HG03469 (cell line): ENCODE data around the gene RPS6KA2.

ENCODE experiments used
- ATAC-seq: cut with Tn5 transposase; IDR thresholded peaks from one replicate; pipeline ENCODE4 v1.9.1; 2021; ENCODE audit warnings: mild to moderate bottlenecking, moderate library complexity, moderate number of reproducible peaks; ENCODE audit not compliant: unreplicated experiment

The RPS6KA2 gene

DNA sequence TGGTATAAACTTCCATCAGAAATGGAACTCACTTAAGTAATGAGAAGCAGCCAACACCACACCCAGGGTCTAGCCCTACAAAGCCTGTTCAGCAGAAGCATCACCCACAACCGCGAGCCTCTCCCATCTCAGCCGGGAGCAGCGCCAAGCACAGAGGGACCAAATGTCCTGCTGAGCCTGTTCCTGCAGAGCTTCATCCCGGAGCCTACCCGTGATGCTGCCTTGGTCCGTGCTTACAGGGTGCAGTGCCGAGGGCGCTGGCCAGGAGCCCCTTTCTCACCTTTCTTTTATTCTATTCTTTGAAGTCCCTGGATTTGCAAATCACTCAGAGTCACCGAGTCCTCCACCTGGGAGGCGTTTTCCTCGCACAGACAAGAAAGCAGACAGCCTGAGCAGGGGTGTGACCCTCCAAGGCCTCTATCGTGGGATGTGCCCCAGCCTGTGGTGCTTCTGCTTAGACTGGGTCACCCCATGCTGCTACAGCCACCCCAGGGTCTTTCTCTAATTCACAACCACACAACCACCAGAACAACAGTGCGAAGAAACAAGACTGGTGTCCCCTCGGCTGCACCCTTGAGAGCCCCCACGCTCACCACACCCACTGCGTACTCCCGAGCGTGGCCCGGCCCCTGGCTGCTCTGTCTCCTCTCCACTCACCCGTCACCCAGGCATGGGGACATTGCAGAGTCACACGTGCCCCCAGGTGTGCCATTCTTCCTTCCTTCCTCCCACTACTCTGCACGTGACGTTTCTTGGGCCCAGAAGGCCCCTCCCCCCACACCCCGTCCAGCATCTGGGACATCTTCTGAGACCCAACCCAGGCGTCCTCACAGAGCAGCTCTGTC, 152.1 kb downstream of the RPS6KA2 start:
- ATAC-seq, result no peak

DNA sequence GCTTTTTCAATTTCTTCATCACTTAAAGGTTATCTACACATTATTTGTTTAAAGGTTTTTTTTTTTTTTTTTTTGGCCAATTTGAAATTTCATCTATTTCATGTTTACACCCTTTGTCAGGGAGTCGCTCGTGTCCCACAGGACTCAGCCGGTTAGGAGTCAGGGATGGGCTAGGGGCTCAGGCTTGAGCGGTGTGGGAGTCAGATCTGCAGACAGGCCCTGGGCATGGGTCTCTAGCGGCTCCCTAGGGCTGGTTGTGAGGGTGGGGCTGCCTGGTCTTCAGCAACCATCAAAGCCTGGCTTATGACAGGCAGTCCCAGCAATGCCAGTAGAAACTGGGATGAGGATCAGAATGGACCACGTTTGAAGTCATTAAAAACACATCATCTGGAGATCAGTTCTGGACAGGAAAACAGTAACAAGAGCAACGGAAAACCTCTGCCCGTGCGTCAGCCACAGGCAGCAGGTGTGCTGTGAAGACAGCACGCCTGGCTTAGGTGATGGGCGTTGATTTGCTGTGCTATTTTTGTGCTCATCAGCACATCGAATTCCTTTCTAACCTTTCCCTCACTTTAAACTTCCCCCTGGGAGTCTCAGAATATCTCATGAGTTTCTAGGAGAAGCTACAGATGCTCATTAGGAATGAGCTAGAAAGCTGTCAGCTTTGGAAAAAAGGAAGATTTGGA, 153.0 kb downstream of the RPS6KA2 start:
- ATAC-seq, result no peak

DNA sequence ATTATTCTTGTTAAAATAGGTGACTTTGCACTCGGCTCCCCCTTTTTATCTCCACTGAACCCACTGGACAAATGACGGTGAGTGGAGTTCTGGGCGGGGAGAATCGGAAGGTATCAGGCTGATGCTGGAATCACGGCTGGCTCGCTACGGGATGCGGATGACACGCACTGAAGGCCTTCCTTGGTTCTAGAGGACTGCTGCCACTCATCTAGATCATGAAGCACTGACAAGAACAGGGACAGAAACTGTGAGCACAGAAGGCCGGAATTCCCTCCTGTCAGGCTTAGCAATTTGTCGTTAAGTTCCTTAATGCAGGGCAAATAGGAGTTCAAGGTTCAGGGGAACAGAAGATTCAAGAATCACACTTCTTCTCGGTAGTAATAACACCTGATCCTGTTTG, 154.4 kb downstream of the RPS6KA2 start:
- ATAC-seq, result no peak

- ATAC-seq, result no peak
Measured at GRCh38 chr6:166471797-166472260, 155.2 kb downstream of the RPS6KA2 start.

GRCh38 chr6:166470863-166471410, 156.1 kb downstream of the RPS6KA2 start:
- no peak for ATAC-seq

GRCh38 chr6:166470029-166470862, 156.8 kb downstream of the RPS6KA2 start:
- ATAC-seq, result no peak

- no peak for ATAC-seq
Measured at GRCh38 chr6:166469426-166469961, 157.6 kb downstream of the RPS6KA2 start.

DNA sequence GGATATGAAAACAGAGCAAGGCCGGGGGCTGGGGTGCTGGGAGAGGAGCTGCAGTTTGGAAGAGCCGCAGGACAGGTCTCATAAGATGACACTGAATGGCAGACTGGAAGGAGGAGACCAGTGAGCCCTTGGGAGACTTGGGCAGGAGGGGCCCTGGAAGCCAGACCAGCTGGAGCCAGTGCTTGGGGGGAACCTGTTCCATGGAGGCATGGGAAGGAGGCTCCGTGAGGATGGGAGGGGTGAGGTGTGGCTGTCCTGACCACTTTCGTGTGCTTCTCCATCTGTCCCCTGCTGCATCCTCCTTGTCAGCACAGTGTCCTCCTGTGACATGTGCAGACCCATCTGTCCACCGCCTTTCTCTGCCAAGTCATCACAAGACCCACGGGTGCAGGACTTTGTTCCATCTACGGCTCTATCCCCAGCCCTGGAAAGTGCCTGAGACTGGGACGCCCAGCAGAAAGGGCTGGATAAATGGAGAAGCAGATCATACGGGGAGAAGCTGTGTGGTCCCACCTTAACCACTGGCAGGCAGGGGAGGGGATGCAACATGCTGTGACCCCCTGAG, 159.5 kb downstream of the RPS6KA2 start:
- ATAC-seq, result no peak

DNA sequence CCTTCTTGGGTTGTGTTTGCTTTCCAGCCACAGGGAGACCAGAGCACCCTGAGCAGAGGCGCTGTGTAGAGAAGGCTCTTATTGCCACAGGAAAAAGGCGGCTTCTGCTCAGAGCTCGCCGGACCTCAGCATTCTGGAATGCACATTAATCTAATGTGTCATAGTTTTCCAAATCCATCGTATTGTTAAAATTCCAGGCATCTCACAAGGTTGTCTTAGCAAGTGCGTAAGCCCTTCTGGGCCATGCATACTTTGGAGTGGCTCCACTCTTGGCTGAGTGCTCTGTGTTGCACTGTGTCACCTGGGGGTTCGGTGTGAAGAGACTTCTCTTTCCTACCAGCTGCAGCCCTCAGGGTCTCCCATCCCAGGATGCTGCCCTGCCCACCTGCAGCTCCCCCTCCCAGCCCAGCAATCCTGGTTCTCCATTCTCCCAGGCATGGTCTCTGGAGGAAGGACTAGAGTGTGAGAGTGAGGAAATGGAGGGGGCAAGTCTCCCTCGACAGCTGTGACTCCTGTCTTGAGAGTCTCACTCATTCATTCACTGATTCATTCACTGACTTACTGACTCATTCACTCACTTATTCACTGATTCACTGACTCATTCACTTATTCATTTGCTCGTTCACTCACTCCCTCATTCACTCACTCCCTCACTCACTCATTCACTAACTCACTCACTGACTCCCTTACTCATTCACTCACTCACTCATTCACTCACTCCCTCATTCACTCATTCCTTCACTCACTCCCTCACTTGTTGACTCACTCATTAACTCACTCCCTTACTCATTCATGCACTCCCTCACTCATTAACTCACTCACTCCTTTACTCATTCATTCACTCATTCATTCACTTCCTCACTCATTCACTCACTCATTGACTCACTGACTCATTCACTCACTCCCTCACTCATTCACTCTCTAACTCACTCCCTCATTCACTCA, 160.6 kb downstream of the RPS6KA2 start:
- no peak for ATAC-seq

GRCh38 chr6:166465671-166466087, 161.4 kb downstream of the RPS6KA2 start:
- no peak for ATAC-seq

DNA sequence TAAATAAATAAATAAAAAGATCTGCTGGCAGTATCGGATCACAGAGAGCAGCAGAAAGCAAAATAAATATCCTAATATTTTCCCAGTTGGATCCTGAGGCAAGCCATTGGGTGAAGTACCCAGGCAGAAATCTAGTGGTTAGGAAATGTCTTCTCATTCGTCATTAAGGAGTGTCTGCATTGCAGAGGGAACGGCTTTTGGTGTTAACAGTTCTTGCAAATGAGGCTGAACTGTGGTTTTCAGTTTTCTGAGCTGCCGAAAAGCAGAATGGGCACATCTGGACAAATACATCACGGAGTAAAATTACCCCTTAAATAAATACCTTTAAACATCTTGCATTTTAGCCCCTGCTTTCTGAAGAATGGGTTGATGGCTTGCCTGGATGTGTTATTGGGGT, 162.1 kb downstream of the RPS6KA2 start:
- no peak for ATAC-seq

DNA sequence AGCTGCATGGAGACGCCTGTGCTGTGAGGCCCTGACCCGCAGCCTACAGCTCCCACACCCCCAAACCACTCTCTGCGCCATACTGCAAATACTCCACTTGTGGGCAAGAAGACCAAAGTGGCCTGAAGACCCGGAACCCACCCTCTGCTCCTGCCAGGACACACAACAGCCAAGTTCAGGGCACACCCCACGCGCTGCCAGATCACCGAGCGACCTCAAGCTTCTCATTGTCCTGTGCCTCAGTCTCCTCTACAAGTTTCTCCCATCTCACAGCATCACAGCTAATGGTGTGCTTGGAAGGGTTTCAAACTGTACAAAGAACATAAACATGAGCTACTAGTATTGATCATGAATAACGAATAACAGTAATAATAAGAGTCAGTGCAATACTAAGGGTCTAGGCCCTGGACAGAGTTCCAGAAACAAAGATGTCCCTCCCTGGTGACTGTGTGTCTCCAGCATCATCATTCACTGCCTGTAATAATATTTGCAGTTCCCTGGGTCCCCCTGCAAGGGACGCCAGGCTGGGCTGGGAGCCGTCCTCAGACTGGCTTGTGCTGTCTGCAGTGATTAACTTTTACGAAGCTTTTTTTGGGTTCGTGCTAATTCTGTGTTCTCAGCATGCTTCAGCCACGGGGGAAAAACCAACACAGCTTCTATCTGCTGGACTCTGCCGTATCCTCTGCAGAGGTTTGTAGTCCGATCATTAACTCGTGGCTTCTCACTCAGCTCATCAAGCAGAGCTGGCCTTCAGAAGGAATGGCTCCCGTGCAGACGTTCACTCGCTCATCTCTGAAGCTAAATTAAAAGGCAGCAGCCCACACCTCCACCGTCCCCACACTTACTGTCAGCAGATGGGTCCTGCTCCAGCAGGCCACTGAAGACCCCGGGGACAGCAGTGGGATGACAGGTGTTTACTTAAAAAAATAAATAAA, 162.7 kb downstream of the RPS6KA2 start:
- ATAC-seq, result no peak

- no peak for ATAC-seq
Measured at GRCh38 chr6:166463359-166464067, 163.5 kb downstream of the RPS6KA2 start.

- ATAC-seq, result no peak
Measured at GRCh38 chr6:166462461-166463135, 164.5 kb downstream of the RPS6KA2 start.

- no peak for ATAC-seq
Measured at GRCh38 chr6:166461821-166462460, 165.1 kb downstream of the RPS6KA2 start.
